Stimulated activated naive B cell treated with anti-CD40 and anti-IgM and Interleukin-4, amounts not matched to agents 10 μg/mL and 1 μg/mL and 100 μg/mL, for 72 hours (primary cell): ENCODE results near the gene PRRX2.
"Not testable (repeated sequence)": the region's sequence is repeated elsewhere in the genome, so short reads cannot be mapped to it uniquely, and the experiment has no call there.

Experiments
- ATAC-seq, 2 donors: fragments of 150-1000 bp; cut with Tn5 transposase; replicated peaks; 2 replicates each; pipeline ENCODE4 v1.10.0; 2021; ENCODE audit warnings: moderate library complexity in 1 of 2
- DNase-seq: peaks from one replicate; pipeline ENCODE4 v3.0.0; 2021
- H3K27ac Mint-ChIP-seq: one replicate; pipeline ENCODE4 v1.8.0; 2022; ENCODE audit warnings: mild to moderate bottlenecking, mixed read lengths
- H3K27me3 Mint-ChIP-seq, 2 donors: one replicate each; pipeline ENCODE4 v1.8.0; 2022; ENCODE audit warnings: mixed read lengths in 2 of 2
- H3K36me3 Mint-ChIP-seq, 2 donors: one replicate each; pipeline ENCODE4 v1.8.0; 2022; ENCODE audit warnings: mixed read lengths in 2 of 2, mild to moderate bottlenecking in 1 of 2
- H3K4me1 Mint-ChIP-seq, 2 donors: one replicate each; pipeline ENCODE4 v1.8.0; 2022; ENCODE audit warnings: mixed read lengths in 2 of 2, mild to moderate bottlenecking in 1 of 2
- H3K4me3 Mint-ChIP-seq, 2 donors: one replicate each; pipeline ENCODE4 v1.8.0; 2022; ENCODE audit warnings: mild to moderate bottlenecking in 2 of 2, mixed read lengths in 2 of 2, moderate library complexity in 1 of 2
- H3K9me3 Mint-ChIP-seq, 2 donors: one replicate each; pipeline ENCODE4 v1.8.0; 2022; ENCODE audit warnings: mixed read lengths in 2 of 2, mild to moderate bottlenecking in 1 of 2

Gene PRRX2

GRCh38 chr9:129630967-129631673 lies 34.3 kb upstream of the PRRX2 start:
- Mint-ChIP-seq H3K36me3 (peaks cover 27 to 45% of the 10 kb centered on the region in 2 donors), H3K4me1 (peaks cover 39 to 63% of the 10 kb centered on the region in 2 donors), H3K27me3 (no peaks in the 10 kb centered on the region), H3K4me3 (no peak overlapping the region), H3K9me3 (no peaks in the 10 kb centered on the region), H3K27ac (no peak overlapping the region)
- DNase-seq (no peak), ATAC-seq (no peak)

GRCh38 chr9:129631674-129632129 lies 33.7 kb upstream of the PRRX2 start:
- H3K9me3 Mint-ChIP-seq, result no peaks in the 10 kb centered on the region
- H3K27me3 Mint-ChIP-seq, result no peaks in the 10 kb centered on the region
- peak overlapping the region in 1 of 2 donors; percentile 58 for H3K4me3 Mint-ChIP-seq
- DNase-seq (no peak), ATAC-seq (no peak)
- H3K36me3 Mint-ChIP-seq, result peaks cover 27 to 44% of the 10 kb centered on the region in 2 donors
- peak overlapping the region; percentile 76 for H3K27ac Mint-ChIP-seq
- peaks cover 39 to 62% of the 10 kb centered on the region in 2 donors for H3K4me1 Mint-ChIP-seq

- Mint-ChIP-seq H3K9me3 (no peaks in the 10 kb centered on the region), H3K27me3 (no peaks in the 10 kb centered on the region), H3K36me3 (peaks cover 28 to 40% of the 10 kb centered on the region in 2 donors), H3K4me3 (no peak overlapping the region), H3K27ac (peak overlapping the region; percentile 76), H3K4me1 (peaks cover 34 to 54% of the 10 kb centered on the region in 2 donors)
- DNase-seq (no peak), ATAC-seq (no peak)
Observed at GRCh38 chr9:129632460-129632859, 33.0 kb upstream of the PRRX2 start.

- Mint-ChIP-seq H3K4me1 (peaks cover 34 to 52% of the 10 kb centered on the region in 2 donors), H3K4me3 (no peak overlapping the region), H3K36me3 (peaks cover 31 to 44% of the 10 kb centered on the region in 2 donors), H3K27ac (peak overlapping the region; percentile 25), H3K9me3 (no peaks in the 10 kb centered on the region), H3K27me3 (no peaks in the 10 kb centered on the region)
- DNase-seq, result no peak
- no peak for ATAC-seq
Observed at GRCh38 chr9:129633207-129633606, 32.2 kb upstream of the PRRX2 start.

- Mint-ChIP-seq H3K4me1 (peaks cover 34 to 49% of the 10 kb centered on the region in 2 donors), H3K36me3 (peaks cover 34 to 48% of the 10 kb centered on the region in 2 donors), H3K4me3 (no peak overlapping the region), H3K9me3 (no peaks in the 10 kb centered on the region), H3K27me3 (no peaks in the 10 kb centered on the region), H3K27ac (no peak overlapping the region)
- ATAC-seq (no peak), DNase-seq (no peak)
Observed at GRCh38 chr9:129633848-129634247, 31.6 kb upstream of the PRRX2 start.

GRCh38 chr9:129635099-129636065 lies 30.1 kb upstream of the PRRX2 start:
- Mint-ChIP-seq H3K9me3 (no peaks in the 10 kb centered on the region), H3K27ac (peak overlapping the region; percentile 14), H3K4me1 (peaks cover 30 to 49% of the 10 kb centered on the region in 2 donors), H3K4me3 (no peak overlapping the region), H3K36me3 (peaks cover 35 to 50% of the 10 kb centered on the region in 2 donors), H3K27me3 (no peaks in the 10 kb centered on the region)
- ATAC-seq (no peak), DNase-seq (no peak)

GRCh38 chr9:129636343-129636742 lies 29.1 kb upstream of the PRRX2 start:
- H3K4me3 Mint-ChIP-seq, H3K9me3 Mint-ChIP-seq, H3K27me3 Mint-ChIP-seq, DNase-seq, ATAC-seq: not testable (repeated sequence)
- H3K36me3 Mint-ChIP-seq, result peaks cover 29 to 40% of the 10 kb centered on the region in 2 donors
- H3K27ac Mint-ChIP-seq, result peak overlapping the region; percentile 9
- peaks cover 30 to 49% of the 10 kb centered on the region in 2 donors for H3K4me1 Mint-ChIP-seq

- no peaks in the 10 kb centered on the region for H3K9me3 Mint-ChIP-seq
- no peaks in the 10 kb centered on the region for H3K27me3 Mint-ChIP-seq
- H3K4me1 Mint-ChIP-seq, result peaks cover 24 to 45% of the 10 kb centered on the region in 2 donors
- peaks cover 23 to 33% of the 10 kb centered on the region in 2 donors for H3K36me3 Mint-ChIP-seq
- no peak overlapping the region for H3K27ac Mint-ChIP-seq
- ATAC-seq, result no peak
- no peak overlapping the region for H3K4me3 Mint-ChIP-seq
- DNase-seq, result no peak
Observed at GRCh38 chr9:129637102-129637501, 28.3 kb upstream of the PRRX2 start.

- H3K4me3 Mint-ChIP-seq, result peak overlapping the region in 1 of 2 donors; percentile 27
- no peaks in the 10 kb centered on the region for H3K9me3 Mint-ChIP-seq
- peak overlapping the region; percentile 84 for H3K27ac Mint-ChIP-seq
- DNase-seq (no peak), ATAC-seq (no peak)
- H3K27me3 Mint-ChIP-seq, result no peaks in the 10 kb centered on the region
- H3K4me1 Mint-ChIP-seq, result peaks cover 23 to 46% of the 10 kb centered on the region in 2 donors
- H3K36me3 Mint-ChIP-seq, result peaks cover 18 to 29% of the 10 kb centered on the region in 2 donors
Observed at GRCh38 chr9:129637673-129638439, 27.6 kb upstream of the PRRX2 start.

- Mint-ChIP-seq H3K27me3 (no peaks in the 10 kb centered on the region), H3K9me3 (no peaks in the 10 kb centered on the region), H3K4me1 (peaks cover 20 to 46% of the 10 kb centered on the region in 2 donors), H3K4me3 (no peak overlapping the region), H3K36me3 (peaks cover 15 to 25% of the 10 kb centered on the region in 2 donors), H3K27ac (no peak overlapping the region)
- DNase-seq (no peak), ATAC-seq (no peak)
Observed at GRCh38 chr9:129639034-129639630, 26.3 kb upstream of the PRRX2 start.

- H3K9me3 Mint-ChIP-seq, result no peaks in the 10 kb centered on the region
- H3K27me3 Mint-ChIP-seq, result no peaks in the 10 kb centered on the region
- ATAC-seq (no peak), DNase-seq (no peak)
- peak overlapping the region; percentile 82 to 93 for H3K4me3 Mint-ChIP-seq
- H3K27ac Mint-ChIP-seq, result no peak overlapping the region
- peaks cover 20 to 46% of the 10 kb centered on the region in 2 donors for H3K4me1 Mint-ChIP-seq
- peaks cover 15 to 25% of the 10 kb centered on the region in 2 donors for H3K36me3 Mint-ChIP-seq
Observed at GRCh38 chr9:129639756-129640085, 25.7 kb upstream of the PRRX2 start.

- H3K9me3 Mint-ChIP-seq, result no peaks in the 10 kb centered on the region
- ATAC-seq, result no peak
- no peaks in the 10 kb centered on the region for H3K27me3 Mint-ChIP-seq
- peak overlapping the region; percentile 82 to 93 for H3K4me3 Mint-ChIP-seq
- peaks cover 11 to 20% of the 10 kb centered on the region in 2 donors for H3K36me3 Mint-ChIP-seq
- H3K27ac Mint-ChIP-seq, result no peak overlapping the region
- H3K4me1 Mint-ChIP-seq, result peaks cover 20 to 44% of the 10 kb centered on the region in 2 donors
- no peak for DNase-seq
Observed at GRCh38 chr9:129640086-129640870, 25.2 kb upstream of the PRRX2 start.
